DOHH2 (cell line): Measurements from ENCODE around the gene DPP8.

Experiments used
- CTCF ChIP-seq: fragments of 200-600 bp; sonication (generic); IDR thresholded peaks from one replicate; pipeline ENCODE4 v1.5.1; 2014; ENCODE audit warnings: antibody characterized with exemption, mild to moderate bottlenecking, low read depth, low read length; ENCODE audit not compliant: poor library complexity, severe bottlenecking
- EZH2phosphoT487 ChIP-seq: fragments of 200-600 bp; sonication (generic); IDR thresholded peaks from 2 replicates; pipeline ENCODE4 v1.6.1; 2017; ENCODE audit warnings: borderline replicate concordance, mild to moderate bottlenecking, antibody characterized with exemption, low read length, moderate library complexity, mixed read lengths

- TF ChIP-seq CTCF (no peak), EZH2phosphoT487 (no peak)
These were observed 91.2 kb downstream of the DPP8 start for GRCh38 chr15:65426216-65426853.
